Medulla oblongata (tissue), 1 donor: ENCODE measurements around the gene RFX2.
A peak's percentile ranks its signal among the peaks of the same experiment; 100 is the strongest.
"Not testable (repeated sequence)": the region's sequence is repeated elsewhere in the genome, so short reads cannot be mapped to it uniquely, and the experiment has no call there.

Experiments
- DNase-seq: peaks from one replicate; pipeline ENCODE4 v3.0.0-alpha.2; 2015; ENCODE audit errors: extremely low spot score

The RFX2 gene

GRCh38 chr19:6074709-6075403 is 35.4 kb downstream of the RFX2 start:
- DNase-seq, result no peak

DNA sequence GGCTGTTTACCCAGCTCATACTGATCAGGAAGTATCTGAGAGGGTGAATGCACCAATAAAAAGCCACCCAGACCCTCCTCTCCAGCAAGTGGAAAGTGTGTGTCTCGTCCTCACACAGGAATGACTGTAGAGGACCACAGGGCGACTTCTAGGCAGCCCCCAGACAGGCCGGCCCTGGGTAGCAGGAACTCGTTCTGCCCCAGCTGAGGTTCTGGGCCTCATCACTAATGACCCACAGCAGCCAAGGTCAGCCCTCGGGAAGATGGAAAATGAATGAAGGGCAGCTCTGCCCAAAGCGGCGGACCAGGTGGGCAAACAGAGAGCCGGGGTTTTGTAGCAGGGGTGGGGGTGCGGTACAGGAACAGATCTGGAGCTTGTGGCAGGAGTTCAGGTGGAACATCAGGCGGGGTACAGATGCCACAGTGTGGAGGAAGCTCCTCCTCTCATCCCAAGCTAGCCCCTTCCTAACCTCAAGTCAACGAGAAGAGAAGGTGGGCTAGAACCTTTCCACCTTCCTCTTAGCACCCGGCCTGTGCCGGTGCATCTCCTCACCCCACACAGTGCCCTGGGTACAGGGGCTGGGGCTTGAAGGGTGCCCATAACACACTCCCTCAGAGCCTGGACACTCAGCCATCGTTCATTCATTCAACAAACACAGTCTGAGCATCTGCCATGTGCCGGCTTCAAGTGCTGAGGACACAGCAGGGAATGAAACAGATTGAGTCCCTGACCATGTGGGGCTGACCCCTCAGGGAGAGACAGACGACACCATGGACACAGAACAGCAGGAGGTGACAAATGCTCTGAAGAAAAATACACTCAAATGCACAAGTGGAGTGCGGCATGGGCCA is 36.2 kb downstream of the RFX2 start:
- DNase-seq, result no peak

- DNase-seq, result not testable (repeated sequence)
These were observed 37.1 kb downstream of the RFX2 start for GRCh38 chr19:6073233-6073632.

- DNase-seq, result no peak
These were observed 38.4 kb downstream of the RFX2 start for GRCh38 chr19:6071875-6072274.

- DNase-seq, result no peak
These were observed 39.4 kb downstream of the RFX2 start for GRCh38 chr19:6070720-6071485.

DNA sequence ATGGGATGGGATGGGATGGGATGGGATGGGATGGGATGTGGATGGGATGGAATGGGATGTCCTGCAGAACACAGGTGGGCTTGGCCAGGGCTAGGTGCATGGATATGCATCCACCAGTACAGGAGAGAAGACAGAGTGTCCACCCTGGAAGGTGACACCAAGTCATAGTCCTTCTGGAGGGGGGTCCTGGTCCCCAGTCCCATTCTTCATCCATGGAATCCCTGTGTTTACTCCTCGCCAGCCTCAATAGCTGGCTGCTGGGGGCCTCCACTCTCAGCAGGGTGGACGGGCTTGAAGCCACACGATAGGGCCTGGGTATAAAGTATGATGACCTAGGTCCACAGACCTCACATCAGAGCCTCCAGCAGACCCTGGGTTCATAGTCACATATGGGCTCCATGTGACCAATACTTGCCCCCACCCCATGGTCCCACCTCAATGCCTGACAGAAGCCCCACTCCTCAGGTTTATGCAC is 40.1 kb downstream of the RFX2 start:
- DNase-seq, result no peak

DNA sequence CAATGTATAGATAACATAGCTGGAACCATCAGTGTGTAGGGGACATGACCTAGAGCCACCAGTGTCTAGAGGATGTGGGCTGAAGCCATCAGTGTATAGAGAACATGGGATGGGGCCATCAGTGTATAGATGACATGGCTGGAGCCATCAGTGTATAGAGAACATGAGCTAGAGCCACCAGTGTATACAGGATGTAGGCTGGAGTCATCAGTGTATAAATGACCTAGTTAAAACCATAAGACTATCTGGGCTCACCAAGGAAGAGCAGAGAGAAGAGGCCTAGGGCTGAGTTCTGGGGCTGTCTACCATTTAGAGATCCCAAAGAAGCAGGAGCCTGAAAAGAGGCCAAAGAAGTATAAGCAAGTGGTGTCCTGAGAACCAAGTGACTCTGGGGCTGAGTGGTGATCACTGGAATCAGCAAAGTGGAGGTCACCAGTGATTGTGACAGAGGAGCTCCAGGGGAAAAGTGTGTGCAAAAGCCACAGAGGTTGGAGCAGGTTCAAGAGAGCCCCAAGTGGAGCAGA is 41.0 kb downstream of the RFX2 start:
- DNase-seq, result no peak

DNA sequence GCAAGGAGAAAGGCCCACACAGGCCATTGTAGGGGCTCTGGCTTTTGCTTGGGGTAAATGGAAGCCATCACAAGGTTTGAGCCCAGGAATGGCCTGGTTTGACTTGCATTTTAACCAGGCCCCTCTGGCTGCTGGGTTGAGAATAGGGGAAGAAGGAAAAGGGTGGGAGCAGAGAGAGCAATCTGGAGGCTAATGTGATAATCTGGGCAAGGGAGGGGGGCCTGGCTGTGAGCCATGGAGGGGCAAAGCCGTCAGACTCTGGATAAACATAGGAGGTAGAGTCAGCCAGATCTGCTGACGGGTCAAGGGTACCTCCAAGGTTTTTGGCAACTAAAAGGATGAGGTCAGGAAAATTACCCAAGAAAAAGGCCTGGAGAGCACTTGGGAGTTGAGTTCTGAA is 41.6 kb downstream of the RFX2 start:
- DNase-seq, result no peak

DNA sequence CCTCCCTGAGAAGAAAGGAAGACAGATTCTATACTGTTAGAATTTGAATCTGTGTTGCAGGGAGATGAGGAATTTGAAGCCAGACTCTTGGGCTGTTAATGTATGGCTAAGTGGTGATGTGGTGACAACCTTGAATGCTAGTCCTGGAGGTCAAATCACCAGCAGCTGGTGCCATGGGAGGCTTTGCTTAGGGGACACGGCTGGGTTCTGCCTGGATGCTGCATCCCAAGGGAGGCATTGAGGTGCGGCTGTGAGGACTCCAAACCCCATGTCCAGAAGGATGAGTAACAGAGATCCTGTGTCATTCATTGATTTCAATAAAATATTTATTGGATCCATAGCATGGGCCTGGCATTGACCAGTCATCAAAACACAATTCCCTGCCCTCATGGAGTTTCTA is 42.3 kb downstream of the RFX2 start:
- DNase-seq, result no peak

GRCh38 chr19:6066661-6067646 is 43.3 kb downstream of the RFX2 start:
- DNase-seq, result peak; percentile 80

DNA sequence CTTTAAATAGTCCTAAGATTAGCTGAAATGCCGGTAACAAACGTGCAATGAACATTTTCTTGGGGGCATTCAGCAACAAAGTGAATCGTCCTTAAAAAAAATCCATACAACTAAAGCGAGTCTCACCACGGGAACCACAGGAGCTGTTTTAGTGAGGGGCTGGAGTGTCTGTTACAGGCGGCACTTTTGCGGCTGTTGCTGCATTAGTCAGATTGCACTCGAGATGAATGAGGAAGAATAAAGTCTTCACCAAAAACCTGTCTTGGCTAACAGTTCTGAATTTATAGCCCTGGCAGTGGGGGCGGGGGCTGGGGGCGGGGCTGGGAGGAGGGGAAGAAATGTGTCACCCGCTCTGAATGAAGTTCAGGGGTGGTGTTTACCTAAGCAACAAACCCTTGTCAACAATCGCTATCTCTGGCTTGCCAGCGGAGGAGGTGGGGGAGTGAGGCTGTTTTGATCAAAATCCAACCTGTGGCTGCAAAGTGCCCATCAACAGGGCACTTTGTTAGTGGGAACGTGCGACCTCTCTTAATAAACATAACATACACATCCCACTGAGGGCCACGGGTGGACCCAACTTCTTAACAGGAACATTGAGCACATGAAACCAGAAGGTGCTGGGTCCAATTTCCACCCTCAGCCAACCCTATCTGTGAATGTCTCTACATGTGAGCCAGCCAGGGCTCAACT is 44.5 kb downstream of the RFX2 start:
- no peak for DNase-seq

- no peak for DNase-seq
These were observed 45.8 kb downstream of the RFX2 start for GRCh38 chr19:6064336-6065073.

- no peak for DNase-seq
These were observed 46.5 kb downstream of the RFX2 start for GRCh38 chr19:6063576-6064335.

GRCh38 chr19:6062961-6063575 is 47.2 kb downstream of the RFX2 start:
- no peak for DNase-seq

DNA sequence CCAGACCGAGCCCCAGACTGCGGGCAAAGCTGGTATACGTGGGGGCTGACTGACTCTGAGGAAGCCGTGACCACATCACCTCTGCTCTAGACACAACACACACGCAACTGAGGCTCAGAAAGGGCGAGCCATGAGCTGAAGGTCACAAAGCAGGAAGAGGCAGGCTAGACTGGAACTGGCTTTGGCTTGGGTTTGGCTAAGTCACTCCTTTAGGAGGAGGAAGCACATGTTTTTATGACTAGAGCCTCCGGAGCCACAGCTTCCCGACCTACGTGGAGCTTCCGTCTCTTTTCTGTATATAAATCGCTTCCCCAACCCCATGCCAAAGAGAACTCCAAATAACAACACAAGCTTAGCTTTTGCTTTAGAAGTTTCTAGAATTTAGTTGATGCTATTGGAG is 48.0 kb downstream of the RFX2 start:
- DNase-seq, result peak; percentile 52

- DNase-seq, result no peak
These were observed 48.7 kb downstream of the RFX2 start for GRCh38 chr19:6061376-6062130.

DNA sequence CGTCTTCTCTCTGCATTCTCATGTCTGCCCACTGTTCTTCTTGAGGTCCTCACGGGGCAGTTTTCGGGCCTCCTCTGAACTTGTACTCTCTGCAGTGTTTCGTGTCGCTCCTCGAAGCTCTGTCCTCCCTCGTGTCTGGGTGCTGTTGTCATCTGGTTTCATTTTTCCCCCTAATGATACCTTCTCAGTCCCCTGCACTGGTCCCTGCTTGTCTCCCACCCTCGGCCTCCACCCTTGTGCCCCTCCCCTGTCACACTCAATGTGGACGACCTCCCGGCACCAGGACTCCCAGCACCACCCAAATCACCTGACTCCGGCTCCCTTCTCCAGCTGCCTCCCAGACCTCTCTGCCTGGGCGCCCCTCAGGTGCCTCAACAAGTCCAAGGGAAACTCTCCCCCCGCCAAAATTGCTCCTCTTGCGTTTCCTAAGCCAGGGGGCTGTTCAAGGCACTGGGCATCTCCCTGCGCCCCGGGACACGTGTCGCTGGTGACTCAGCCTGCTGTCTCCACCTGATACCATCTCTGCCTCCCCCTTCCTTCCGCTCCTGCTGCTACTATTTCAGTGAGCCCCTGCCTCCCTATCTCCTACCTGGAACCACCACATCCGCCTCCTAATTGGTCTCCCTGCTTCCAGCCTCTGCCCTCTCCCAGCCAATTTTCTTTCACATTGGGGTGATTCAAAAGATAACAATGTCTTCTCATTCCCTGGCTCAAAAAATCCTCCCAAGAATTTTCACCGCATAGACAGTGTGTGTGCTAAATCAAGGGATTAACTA is 49.5 kb downstream of the RFX2 start:
- DNase-seq, result no peak
